Adrenal gland (tissue), 5 donors: ENCODE data around the gene INTS1.
A peak's percentile ranks its signal among the peaks of the same experiment; 100 is the strongest.

ENCODE experiments used
- POLR2A ChIP-seq, 2 donors: fragments of 450-650 bp; IDR thresholded peaks; one replicate each; pipeline ENCODE4 v1.6.1; 2017; ENCODE audit warnings: antibody characterized with exemption in 2 of 2, mild to moderate bottlenecking in 2 of 2, moderate library complexity in 1 of 2
- TF ChIP-seq, protein P1 (sequence below), 6 experiments: fragments of 450-650 bp in 4 of 6; fragments of 200-600 bp in 2 of 6; sonication (generic) in 1 of 6; IDR thresholded peaks; 1 replicate in 5 of 6; 2 replicates in 1 of 6; pipeline versions ENCODE4 v1.5.1 to v1.8.0; 2016 to 2021; ENCODE audit warnings: antibody characterized with exemption in 6 of 6, mild to moderate bottlenecking in 2 of 6, moderate library complexity in 1 of 6
- donor health status: DM: no; HTN: no; CAD: no.

DNA sequence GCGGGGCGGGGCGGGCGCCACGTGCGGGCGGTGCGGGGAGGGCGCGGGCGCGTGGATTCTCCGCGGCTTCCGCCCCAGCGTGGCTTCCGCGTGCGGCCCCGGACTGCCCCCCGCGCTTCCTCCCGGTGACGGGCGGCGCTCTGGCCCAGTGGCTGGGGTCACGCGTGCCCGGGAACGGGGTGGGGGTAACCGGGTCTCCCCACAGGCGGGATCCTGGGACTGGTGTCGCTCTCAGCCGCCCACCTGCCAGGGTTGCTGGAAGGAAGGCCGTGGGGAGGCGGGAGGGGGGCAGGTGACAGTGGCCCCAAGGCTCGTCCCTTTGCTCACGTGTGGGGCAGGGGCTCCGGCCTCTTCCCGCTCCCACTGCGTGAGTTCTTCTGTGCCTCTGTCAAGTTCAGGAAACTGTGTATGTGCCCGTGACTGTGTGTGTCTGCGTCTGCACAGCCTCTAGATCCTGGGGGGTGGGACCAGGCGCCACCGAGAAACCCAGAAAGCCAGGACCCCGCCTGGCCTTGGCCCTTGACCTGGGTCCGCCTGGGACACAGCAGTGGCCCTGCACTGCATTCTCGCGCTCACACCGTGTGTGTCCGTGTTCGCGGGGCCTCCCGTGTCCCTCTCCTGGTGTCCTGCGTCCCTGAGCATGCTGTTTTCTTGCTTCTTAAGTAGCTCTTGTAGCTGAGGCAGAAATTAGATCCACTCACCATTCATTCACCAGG, 27.2 kb upstream of the INTS1 start:
- TF ChIP-seq, protein P1, sequence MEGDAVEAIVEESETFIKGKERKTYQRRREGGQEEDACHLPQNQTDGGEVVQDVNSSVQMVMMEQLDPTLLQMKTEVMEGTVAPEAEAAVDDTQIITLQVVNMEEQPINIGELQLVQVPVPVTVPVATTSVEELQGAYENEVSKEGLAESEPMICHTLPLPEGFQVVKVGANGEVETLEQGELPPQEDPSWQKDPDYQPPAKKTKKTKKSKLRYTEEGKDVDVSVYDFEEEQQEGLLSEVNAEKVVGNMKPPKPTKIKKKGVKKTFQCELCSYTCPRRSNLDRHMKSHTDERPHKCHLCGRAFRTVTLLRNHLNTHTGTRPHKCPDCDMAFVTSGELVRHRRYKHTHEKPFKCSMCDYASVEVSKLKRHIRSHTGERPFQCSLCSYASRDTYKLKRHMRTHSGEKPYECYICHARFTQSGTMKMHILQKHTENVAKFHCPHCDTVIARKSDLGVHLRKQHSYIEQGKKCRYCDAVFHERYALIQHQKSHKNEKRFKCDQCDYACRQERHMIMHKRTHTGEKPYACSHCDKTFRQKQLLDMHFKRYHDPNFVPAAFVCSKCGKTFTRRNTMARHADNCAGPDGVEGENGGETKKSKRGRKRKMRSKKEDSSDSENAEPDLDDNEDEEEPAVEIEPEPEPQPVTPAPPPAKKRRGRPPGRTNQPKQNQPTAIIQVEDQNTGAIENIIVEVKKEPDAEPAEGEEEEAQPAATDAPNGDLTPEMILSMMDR (IDR thresholded peaks at IDR 0.05) = no peak
- TF ChIP-seq POLR2A (IDR thresholded peaks at IDR 0.05) = peak in 1 of 2 donors; percentile 59
